Mesendoderm (in vitro differentiated cells): ENCODE data around the gene OOSP1.

Source experiments
- DNase-seq: peaks from one replicate; pipeline ENCODE4 v3.0.0; 2013
- H2AK5ac ChIP-seq: 2 replicates; pipeline ENCODE4 v1.6.1; 2013; ENCODE audit warnings: low read length, inconsistent platforms
- H2BK120ac ChIP-seq: 2 replicates; pipeline ENCODE4 v1.6.1; 2013; ENCODE audit warnings: low read depth, mild to moderate bottlenecking, low read length, moderate library complexity, mixed read lengths
- H2BK15ac ChIP-seq: replicated peaks from 2 replicates; pipeline ENCODE4 v1.6.1; 2013; ENCODE audit warnings: low read depth, mild to moderate bottlenecking, moderate library complexity
- H2BK5ac ChIP-seq: 2 replicates; pipeline ENCODE4 v1.6.1; 2013; ENCODE audit warnings: low read length, inconsistent platforms
- H3K18ac ChIP-seq: 2 replicates; pipeline ENCODE4 v1.6.1; 2013; ENCODE audit warnings: mild to moderate bottlenecking, low read length, mixed read lengths
- H3K23ac ChIP-seq: one replicate; pipeline ENCODE4 v1.6.1; 2013; ENCODE audit warnings: low read length
- H3K27ac ChIP-seq: 2 replicates; pipeline ENCODE4 v1.5.1; 2013; ENCODE audit warnings: low read depth, mild to moderate bottlenecking, inconsistent platforms, low read length, moderate library complexity
- H3K27me3 ChIP-seq: 2 replicates; pipeline ENCODE4 v1.6.1; 2013; ENCODE audit warnings: low read length, control low read depth, mild to moderate bottlenecking, inconsistent platforms; ENCODE audit not compliant: insufficient read depth, poor library complexity
- H3K36me3 ChIP-seq: 2 replicates; pipeline ENCODE4 v1.6.1; 2013; ENCODE audit warnings: low read length, inconsistent platforms; ENCODE audit not compliant: control insufficient read depth, insufficient read depth
- H3K4ac ChIP-seq: one replicate; pipeline ENCODE4 v1.6.1; 2013; ENCODE audit warnings: low read depth, mild to moderate bottlenecking, low read length, moderate library complexity
- H3K4me1 ChIP-seq: 2 replicates; pipeline ENCODE4 v1.6.1; 2013; ENCODE audit warnings: low read depth, low read length, inconsistent platforms; ENCODE audit not compliant: control insufficient read depth
- H3K4me2 ChIP-seq: 2 replicates; pipeline ENCODE4 v1.6.1; 2013; ENCODE audit warnings: low read length
- H3K4me3 ChIP-seq: 2 replicates; pipeline ENCODE4 v1.5.1; 2013; ENCODE audit warnings: mild to moderate bottlenecking, low read length
- H3K56ac ChIP-seq: one replicate; pipeline ENCODE4 v1.6.1; 2013; ENCODE audit warnings: low read length
- H3K79me1 ChIP-seq: 2 replicates; pipeline ENCODE4 v1.6.1; 2013; ENCODE audit warnings: low read length, inconsistent platforms
- H3K79me2 ChIP-seq: 2 replicates; pipeline ENCODE4 v1.6.1; 2013; ENCODE audit warnings: mild to moderate bottlenecking, low read length; ENCODE audit not compliant: control insufficient read depth, insufficient read depth
- H3K9ac ChIP-seq: 2 replicates; pipeline ENCODE4 v1.6.1; 2013; ENCODE audit warnings: low read length, inconsistent platforms
- H4K5ac ChIP-seq: one replicate; pipeline ENCODE4 v1.6.1; 2013; ENCODE audit warnings: low read length
- H4K8ac ChIP-seq: one replicate; pipeline ENCODE4 v1.6.1; 2013; ENCODE audit warnings: low read depth, mild to moderate bottlenecking, control low read depth, low read length, moderate library complexity
- WGBS: extraction: QIAGEN DNeasy Blood & Tissue Kit; methylation state at CpG from one replicate; pipeline ENCODE4 v1.1.7; 2013; ENCODE audit warnings: low lambda C conversion rate, missing lambda C conversion rate; ENCODE audit not compliant: insufficient coverage; ENCODE audit errors: extremely low coverage; 5-methylcytosine and 5-hydroxymethylcytosine counted together

OOSP1 gene

GRCh38 chr11:59953463-59954218 lies 15.4 kb downstream of the OOSP1 start:
- Histone ChIP-seq H3K27me3 (no peaks in the 10 kb centered on the region), H3K27ac (no peak overlapping the region), H4K5ac (no peak overlapping the region), H2AK5ac (no peak overlapping the region), H3K56ac (no peak overlapping the region), H3K79me1 (no peaks in the 10 kb centered on the region), H3K36me3 (no peaks in the 10 kb centered on the region), H3K4ac (no peak overlapping the region), H3K23ac (no peak overlapping the region), H4K8ac (no peak overlapping the region), H3K9ac (no peak overlapping the region), H2BK120ac (no peak overlapping the region), H3K18ac (no peak overlapping the region), H2BK5ac (no peak overlapping the region), H3K79me2 (no peaks in the 10 kb centered on the region), H2BK15ac (no peak overlapping the region), H3K4me1 (no peaks in the 10 kb centered on the region), H3K4me3 (no peak overlapping the region), H3K4me2 (no peak overlapping the region)
- DNase-seq: no peak
- WGBS: no CpG with 5 or more reads among the region's 4 CpGs

DNA sequence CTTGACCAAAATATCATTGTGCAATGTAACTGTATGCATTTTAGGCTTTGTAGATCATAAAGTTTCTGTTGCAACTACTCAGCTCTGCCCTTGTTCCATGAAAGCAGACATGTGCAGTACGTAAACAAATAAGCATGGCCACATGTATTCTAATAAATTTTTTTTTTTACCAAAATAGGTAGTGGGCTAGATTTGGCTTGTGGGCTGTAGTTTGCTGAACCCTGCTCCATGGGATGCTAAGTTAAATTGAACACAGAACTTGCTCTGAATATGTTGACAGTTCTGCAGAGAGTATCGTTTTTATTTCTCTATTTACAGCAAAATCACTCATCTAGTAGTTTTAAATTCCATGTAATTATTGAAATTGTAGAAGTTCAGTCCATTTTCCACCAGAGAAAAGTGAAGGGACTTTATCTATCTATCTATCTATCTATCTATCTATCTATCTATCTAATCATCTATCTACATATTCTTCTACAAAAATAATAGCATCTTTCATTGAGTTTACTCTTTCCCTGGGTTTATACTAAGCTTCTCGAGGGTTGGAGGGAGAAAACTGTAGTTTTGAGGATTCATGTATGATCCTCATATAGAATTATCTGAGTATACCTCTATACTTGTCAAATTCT lies 16.1 kb downstream of the OOSP1 start:
- Histone ChIP-seq H3K4me1 (no peaks in the 10 kb centered on the region), H3K56ac (no peak overlapping the region), H4K5ac (no peak overlapping the region), H4K8ac (no peak overlapping the region), H3K27ac (no peak overlapping the region), H2AK5ac (no peak overlapping the region), H3K36me3 (no peaks in the 10 kb centered on the region), H3K27me3 (no peaks in the 10 kb centered on the region), H3K4ac (no peak overlapping the region), H2BK15ac (no peak overlapping the region), H3K18ac (no peak overlapping the region), H2BK120ac (no peak overlapping the region), H3K9ac (no peak overlapping the region), H3K23ac (no peak overlapping the region), H3K4me3 (no peak overlapping the region), H2BK5ac (no peak overlapping the region), H3K4me2 (no peak overlapping the region), H3K79me1 (no peaks in the 10 kb centered on the region), H3K79me2 (no peaks in the 10 kb centered on the region)
- no peak for DNase-seq
- WGBS: no CpG with 5 or more reads among the region's 3 CpGs

GRCh38 chr11:59957094-59957493 lies 18.9 kb downstream of the OOSP1 start:
- no peak overlapping the region for H2AK5ac ChIP-seq
- no peak overlapping the region for H3K18ac ChIP-seq
- no peak overlapping the region for H2BK120ac ChIP-seq
- H3K4me1 ChIP-seq: no peaks in the 10 kb centered on the region
- DNase-seq: no peak
- no CpG with 5 or more reads among the region's 4 CpGs for WGBS
- no peak overlapping the region for H3K27ac ChIP-seq
- no peak overlapping the region for H3K4me2 ChIP-seq
- no peaks in the 10 kb centered on the region for H3K79me1 ChIP-seq
- H3K9ac ChIP-seq: no peak overlapping the region
- H3K4ac ChIP-seq: no peak overlapping the region
- no peaks in the 10 kb centered on the region for H3K36me3 ChIP-seq
- no peaks in the 10 kb centered on the region for H3K79me2 ChIP-seq
- no peaks in the 10 kb centered on the region for H3K27me3 ChIP-seq
- no peak overlapping the region for H3K4me3 ChIP-seq
- H4K8ac ChIP-seq: no peak overlapping the region
- no peak overlapping the region for H2BK15ac ChIP-seq
- H2BK5ac ChIP-seq: no peak overlapping the region
- no peak overlapping the region for H3K56ac ChIP-seq
- H4K5ac ChIP-seq: no peak overlapping the region
- no peak overlapping the region for H3K23ac ChIP-seq

DNA sequence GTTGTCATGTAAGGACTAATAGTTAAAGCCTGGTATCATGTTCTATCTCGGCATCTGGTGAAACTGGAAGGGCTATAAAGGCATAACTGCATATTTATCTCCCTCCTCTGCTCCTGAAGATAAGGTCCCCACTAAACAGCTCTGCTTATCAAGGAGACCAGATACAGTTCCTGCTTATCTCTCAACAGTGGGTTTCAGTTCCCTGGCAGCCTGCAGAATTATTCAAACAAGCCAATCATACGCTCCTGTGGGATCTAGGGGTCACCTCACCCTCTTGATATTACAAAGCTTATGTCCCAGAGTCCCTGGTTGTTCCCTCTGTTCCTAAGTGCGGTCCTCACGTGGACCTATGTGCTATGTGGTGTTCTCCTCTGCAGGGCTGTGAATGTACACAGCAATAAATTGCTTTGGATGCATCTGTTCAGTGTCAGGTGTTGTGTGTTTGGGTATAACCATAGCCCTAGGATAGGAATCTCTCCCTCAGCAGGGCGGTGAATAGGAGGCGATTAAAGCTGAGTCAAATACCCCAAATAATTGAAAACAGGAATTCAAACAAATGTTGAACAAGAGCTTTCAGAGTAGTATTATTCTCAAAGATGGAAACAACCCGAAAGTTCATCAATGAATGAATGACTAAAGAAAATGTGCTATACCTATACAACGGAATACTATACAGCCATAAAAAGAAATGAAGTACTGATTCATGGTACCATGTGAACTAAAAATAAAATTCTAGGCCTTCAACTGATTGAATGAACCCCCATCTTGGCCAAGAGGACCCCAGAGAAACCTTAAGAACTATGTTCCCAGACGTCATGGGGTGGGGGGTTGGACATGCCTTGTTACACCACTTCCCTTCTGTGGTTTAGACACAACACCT lies 22.5 kb downstream of the OOSP1 start:
- H3K4me2 ChIP-seq: no peak overlapping the region
- H4K8ac ChIP-seq: no peak overlapping the region
- H2BK120ac ChIP-seq: no peak overlapping the region
- no peak overlapping the region for H3K9ac ChIP-seq
- H3K4me3 ChIP-seq: no peak overlapping the region
- no peak overlapping the region for H3K56ac ChIP-seq
- H3K79me2 ChIP-seq: no peaks in the 10 kb centered on the region
- H2BK5ac ChIP-seq: no peak overlapping the region
- no peak overlapping the region for H2BK15ac ChIP-seq
- no peaks in the 10 kb centered on the region for H3K27me3 ChIP-seq
- no peak overlapping the region for H3K4ac ChIP-seq
- H3K36me3 ChIP-seq: no peaks in the 10 kb centered on the region
- no CpG with 5 or more reads among the region's 9 CpGs for whole genome bisulfite sequencing
- H2AK5ac ChIP-seq: no peak overlapping the region
- H3K79me1 ChIP-seq: no peaks in the 10 kb centered on the region
- DNase-seq: peak; percentile 90
- no peak overlapping the region for H4K5ac ChIP-seq
- H3K4me1 ChIP-seq: no peaks in the 10 kb centered on the region
- H3K27ac ChIP-seq: no peak overlapping the region
- no peak overlapping the region for H3K23ac ChIP-seq
- H3K18ac ChIP-seq: no peak overlapping the region

DNA sequence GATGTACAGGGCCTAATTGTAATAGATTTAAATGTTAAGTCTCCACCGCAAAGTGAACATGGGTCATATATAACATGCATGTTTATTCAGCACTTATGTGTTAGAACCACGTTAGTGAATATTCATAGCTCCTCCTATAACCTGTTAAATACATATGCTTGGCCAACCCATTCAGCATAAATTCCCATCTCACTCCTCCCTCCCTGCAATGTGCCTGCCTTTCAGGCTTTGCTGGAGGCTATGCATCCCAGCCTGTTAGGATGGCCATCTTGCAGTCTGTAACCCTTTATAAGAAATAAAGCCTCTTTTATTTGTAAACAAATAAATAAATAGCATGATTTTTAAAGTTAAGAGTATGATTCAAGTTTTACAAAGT lies 23.9 kb downstream of the OOSP1 start:
- no CpG with 5 or more reads among the region's 2 CpGs for WGBS
- H3K36me3 ChIP-seq: no peaks in the 10 kb centered on the region
- H3K4me3 ChIP-seq: no peak overlapping the region
- H3K18ac ChIP-seq: no peak overlapping the region
- no peaks in the 10 kb centered on the region for H3K79me1 ChIP-seq
- H2BK120ac ChIP-seq: no peak overlapping the region
- H4K5ac ChIP-seq: no peak overlapping the region
- no peak overlapping the region for H3K4ac ChIP-seq
- H2BK15ac ChIP-seq: no peak overlapping the region
- no peaks in the 10 kb centered on the region for H3K4me1 ChIP-seq
- H3K23ac ChIP-seq: no peak overlapping the region
- H3K9ac ChIP-seq: no peak overlapping the region
- no peaks in the 10 kb centered on the region for H3K27me3 ChIP-seq
- no peak overlapping the region for H3K27ac ChIP-seq
- H4K8ac ChIP-seq: no peak overlapping the region
- no peak overlapping the region for H3K56ac ChIP-seq
- H3K79me2 ChIP-seq: no peaks in the 10 kb centered on the region
- no peak overlapping the region for H2AK5ac ChIP-seq
- no peak overlapping the region for H3K4me2 ChIP-seq
- no peak for DNase-seq
- H2BK5ac ChIP-seq: no peak overlapping the region
